Spleen (tissue), 11 donors: ENCODE measurements around the gene ULBP2. TPM values are rescaled to one million over a fixed set of nuclear protein-coding genes. Genes with fewer than 3 reads are reported as not detected.
"Not testable (repeated sequence)": the region's sequence is repeated elsewhere in the genome, so short reads cannot be mapped to it uniquely, and the experiment has no call there.

Experiments
- DNase-seq: peaks from one replicate; pipeline ENCODE4 v3.0.0-alpha.2; 2020
- H3K27ac ChIP-seq, 8 donors: fragments of 200-600 bp; sonication (generic) in 7 of 8; 1 replicate in 4 of 8; 2 replicates in 4 of 8; pipeline versions ENCODE4 v1.5.0 to v1.8.0; 2016 to 2021; ENCODE audit warnings: inconsistent platforms in 4 of 8, mild to moderate bottlenecking in 4 of 8, moderate library complexity in 1 of 8
- H3K27me3 ChIP-seq, 7 donors: fragments of 200-600 bp; sonication (generic) in 6 of 7; replicated peaks in 1 of 7; 1 replicate in 4 of 7; 2 replicates in 3 of 7; pipeline versions ENCODE4 v1.5.0 to v1.8.0; 2016 to 2021; ENCODE audit warnings: inconsistent platforms in 3 of 7, mild to moderate bottlenecking in 1 of 7
- H3K36me3 ChIP-seq, 6 donors: fragments of 200-600 bp; sonication (generic) in 5 of 6; 1 replicate in 4 of 6; 2 replicates in 2 of 6; pipeline versions ENCODE4 v1.5.0 to v1.8.0; 2016 to 2021; ENCODE audit warnings: inconsistent platforms in 2 of 6
- H3K4me1 ChIP-seq, 6 donors: fragments of 200-600 bp; sonication (generic) in 5 of 6; 1 replicate in 3 of 6; 2 replicates in 3 of 6; pipeline versions ENCODE4 v1.5.0 to v1.8.0; 2016 to 2021; ENCODE audit warnings: inconsistent platforms in 3 of 6
- H3K4me3 ChIP-seq, 8 donors: fragments of 200-600 bp; sonication (generic) in 7 of 8; 1 replicate in 4 of 8; 2 replicates in 4 of 8; pipeline versions ENCODE4 v1.5.0 to v1.8.0; 2016 to 2021; ENCODE audit warnings: inconsistent platforms in 4 of 8, mild to moderate bottlenecking in 4 of 8, moderate library complexity in 2 of 8
- H3K9me3 ChIP-seq, 8 donors: fragments of 200-600 bp; sonication (generic) in 7 of 8; 1 replicate in 4 of 8; 2 replicates in 4 of 8; pipeline versions ENCODE4 v1.5.0 to v1.8.0; 2016 to 2021; ENCODE audit warnings: inconsistent platforms in 4 of 8
- CTCF ChIP-seq, 11 experiments: fragments of 200-600 bp in 7 of 11; fragments of 450-650 bp in 4 of 11; sonication (generic) in 4 of 11; IDR thresholded peaks in 8 of 11; conservative IDR thresholded peaks in 3 of 11; 1 replicate in 7 of 11; 2 replicates in 4 of 11; pipeline versions ENCODE4 v1.4.0 to v1.8.0; 2016 to 2021; ENCODE audit warnings: antibody characterized with exemption in 11 of 11, inconsistent platforms in 4 of 11, mild to moderate bottlenecking in 1 of 11
- POLR2A ChIP-seq, 3 donors: fragments of 450-650 bp; IDR thresholded peaks; one replicate each; pipeline ENCODE4 v1.5.1; 2017; ENCODE audit warnings: antibody characterized with exemption in 3 of 3, mild to moderate bottlenecking in 1 of 3
- POLR2AphosphoS5 ChIP-seq, 3 donors: sonication (generic); formaldehyde crosslinking; IDR thresholded peaks; one replicate each; pipeline ENCODE4 v1.5.1; 2017; ENCODE audit warnings: antibody characterized with exemption in 3 of 3
- WGBS, 5 donors: extraction: QIAGEN DNeasy Blood & Tissue Kit in 3 of 5; methylation state at CpG; one replicate each; pipeline versions ENCODE4 v1.1.5 to v1.1.7; 2013 to 2018; 5-methylcytosine and 5-hydroxymethylcytosine counted together
- intact Hi-C: fragments of 100-400 bp; cut with DNase I; formaldehyde crosslinking; loops from one replicate; pipeline ENCODE4 v1.15.0; 2023; ENCODE audit warnings: low total_unique reads
- polyA plus RNA-seq, 3 donors: library from polyadenylated mRNA; stranded (reverse); fragments of 200-250 nt; gene quantifications; one replicate each; pipeline ENCODE4 v1.2.1, GENCODE V29; 2013
- total RNA-seq, 7 donors: library from RNA; depleted of rRNA in 3 of 7; stranded (reverse); fragments of >200 nt in 3 of 7; fragmentation: NEBNext Ultra II Directional in 4 of 7; extraction: Animal tissue kit (Norgen Biotek cat#: 25700) in 4 of 7; gene quantifications; one replicate each; pipeline versions ENCODE4 v1.1.0 to v1.2.1, GENCODE V29; 2016 to 2021
- donor health status: healthy with polysubstance abuse.
- donor health status: DM: no; HTN: no; CAD: no; lungs with moderate emphysema.
- donor health status: DM: no; HTN: no; CAD: no.
- donor health status: Bipolar disorder and iron deficiency.
- donor health status: healthy.
- donor health status: DM: no; HTN: no; CAD: no.
- donor health status: DM: yes; HTN: yes; CAD: no.

The ULBP2 gene
- total and polyA plus RNA-seq, 10 donors = 0.10 to 0.30 (median 0.20) TPM; not detected in 7

- H3K27ac ChIP-seq, H3K9me3 ChIP-seq, intact Hi-C loops, H3K36me3 ChIP-seq, DNase-seq: not testable (repeated sequence)
- Histone ChIP-seq H3K4me1 (peaks cover 11 to 50% (median 34%) of the 10 kb centered on the region in 6 donors), H3K27me3 (peaks cover 2 to 100% (median 89%) of the 10 kb centered on the region in 7 donors), H3K4me3 (peak overlapping the region in 7 of 8 donors; percentile 40 to 74 (median 46))
- TF ChIP-seq CTCF (IDR thresholded peaks at IDR 0.05 in 8 of 11, conservative IDR thresholded peaks at IDR 0.05 in 3 of 11) = peak in 1 of 11 experiments; percentile 13
- WGBS, 5 donors = 1 to 4% (median 2%) methylated on average over 14 to 18 of the region's 20 CpGs
These were observed 3.7 kb upstream of the ULBP2 start for GRCh38 chr6:149938013-149938570.

DNA sequence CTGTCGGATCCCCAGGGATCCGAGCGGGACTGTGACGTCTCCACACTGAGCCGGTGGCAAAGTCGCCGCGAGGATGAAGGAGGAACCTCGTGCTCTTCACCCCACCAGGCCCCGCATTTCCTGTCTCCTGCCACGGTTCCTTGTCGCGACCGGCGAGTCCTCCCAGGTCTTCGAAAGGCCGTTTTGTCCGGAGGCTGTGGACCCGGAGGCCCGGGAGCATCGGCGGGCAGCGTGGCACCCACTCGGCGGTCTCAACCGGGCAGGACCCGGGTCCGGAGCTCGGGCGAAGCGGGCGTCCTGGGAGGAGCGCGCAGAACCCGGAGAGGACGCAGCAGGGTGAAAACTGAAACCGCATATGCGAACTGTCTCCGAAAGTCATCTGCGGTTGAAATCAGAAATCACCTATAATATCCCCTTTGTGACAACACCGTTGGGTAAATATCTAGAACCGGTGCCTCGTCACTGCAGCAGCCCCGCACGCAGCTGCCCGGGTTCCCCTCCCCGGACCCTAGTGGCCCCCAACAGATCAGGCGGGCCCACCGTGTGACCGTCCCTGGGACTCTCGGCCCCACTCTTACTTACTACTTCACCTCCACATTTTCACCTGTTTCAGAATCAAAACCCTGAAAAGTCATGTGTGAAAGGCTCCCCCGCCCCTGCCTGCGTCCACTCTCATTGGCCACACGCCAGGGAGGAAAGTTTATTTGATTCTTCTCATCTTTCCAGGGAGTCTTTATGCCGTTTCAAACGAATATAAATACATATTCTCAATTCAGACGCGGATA is 3.1 kb upstream of the ULBP2 start:
- 1 to 2% (median 1%) methylated on average over 35 to 58 of the region's 58 CpGs for WGBS, 5 donors
- Histone ChIP-seq H3K4me3 (peak overlapping the region; percentile 32 to 74 (median 44)), H3K27me3 (peaks cover 2 to 98% (median 82%) of the 10 kb centered on the region in 7 donors), H3K27ac (no peak overlapping the region), H3K9me3 (no peaks in the 10 kb centered on the region), H3K4me1 (peaks cover 11 to 50% (median 34%) of the 10 kb centered on the region in 6 donors), H3K36me3 (no peaks in the 10 kb centered on the region)
- TF ChIP-seq POLR2A (IDR thresholded peaks at IDR 0.05) = no peak
- TF ChIP-seq POLR2AphosphoS5 (IDR thresholded peaks at IDR 0.05) = peak in 2 of 3 donors; percentile 49 to 70
- DNase-seq = peak; percentile 83
- intact Hi-C loops = no loop called here

DNA sequence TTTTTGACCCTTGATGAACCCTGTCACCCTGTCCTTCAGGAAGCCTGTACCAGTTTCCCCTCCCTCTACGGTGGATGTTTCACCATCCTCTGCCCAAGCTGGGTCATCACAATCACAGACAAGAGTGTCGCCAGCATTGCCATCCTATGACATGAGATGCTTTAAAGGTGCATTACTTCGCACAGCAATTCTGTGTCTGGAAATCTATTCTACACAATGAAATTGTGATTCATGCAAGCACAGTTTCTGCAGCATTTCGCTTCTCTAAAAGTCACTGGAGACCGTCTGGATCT is 2.5 kb upstream of the ULBP2 start:
- H3K27me3 ChIP-seq = peaks cover 2 to 92% (median 79%) of the 10 kb centered on the region in 7 donors

GRCh38 chr6:149939909-149940671 is 1.7 kb upstream of the ULBP2 start:
- H3K27me3 ChIP-seq = peaks cover 2 to 84% (median 71%) of the 10 kb centered on the region in 7 donors
- 14 to 26% (median 17%) methylated on average over 6 of the region's 6 CpGs for WGBS, 5 donors
- TF ChIP-seq POLR2A (IDR thresholded peaks at IDR 0.05) (no peak), POLR2AphosphoS5 (IDR thresholded peaks at IDR 0.05) (no peak), CTCF (IDR thresholded peaks at IDR 0.05 in 8 of 11, conservative IDR thresholded peaks at IDR 0.05 in 3 of 11) (no peak)
- peak overlapping the region in 1 of 8 donors; percentile 15 for H3K4me3 ChIP-seq
- intact Hi-C loops = no loop called here
- no peak for DNase-seq
- H3K27ac ChIP-seq = no peak overlapping the region
- H3K4me1 ChIP-seq = peaks cover 11 to 47% (median 34%) of the 10 kb centered on the region in 6 donors
- no peaks in the 10 kb centered on the region for H3K9me3 ChIP-seq
- H3K36me3 ChIP-seq = no peaks in the 10 kb centered on the region

More for the DNA sequence above, 2.5 kb upstream of the ULBP2 start:
- TF ChIP-seq POLR2A (IDR thresholded peaks at IDR 0.05) (no peak), CTCF (IDR thresholded peaks at IDR 0.05 in 8 of 11, conservative IDR thresholded peaks at IDR 0.05 in 3 of 11) (no peak), POLR2AphosphoS5 (IDR thresholded peaks at IDR 0.05) (no peak)
- Histone ChIP-seq H3K36me3 (no peaks in the 10 kb centered on the region), H3K9me3 (no peaks in the 10 kb centered on the region), H3K4me1 (peaks cover 11 to 49% (median 34%) of the 10 kb centered on the region in 6 donors), H3K4me3 (peak overlapping the region in 2 of 8 donors; percentile 55 to 74), H3K27ac (no peak overlapping the region)
- 16 to 32% (median 28%) methylated on average over 5 of the region's 5 CpGs for WGBS, 5 donors
- intact Hi-C loops = no loop called here
- no peak for DNase-seq
